Stimulated activated CD8-positive, alpha-beta memory T cell treated with anti-CD3 and anti-CD28 coated beads, Interleukin-12 subunit alpha, Interleukin-12 subunit beta, amount 100 ng/mL, for 24 hours (primary cell): ENCODE data around the gene SLC25A10.

Experiments used
- DNase-seq: peaks from one replicate; pipeline ENCODE4 v3.0.0-alpha.2; 2020; ENCODE audit errors: extremely low read depth

Gene SLC25A10

DNA sequence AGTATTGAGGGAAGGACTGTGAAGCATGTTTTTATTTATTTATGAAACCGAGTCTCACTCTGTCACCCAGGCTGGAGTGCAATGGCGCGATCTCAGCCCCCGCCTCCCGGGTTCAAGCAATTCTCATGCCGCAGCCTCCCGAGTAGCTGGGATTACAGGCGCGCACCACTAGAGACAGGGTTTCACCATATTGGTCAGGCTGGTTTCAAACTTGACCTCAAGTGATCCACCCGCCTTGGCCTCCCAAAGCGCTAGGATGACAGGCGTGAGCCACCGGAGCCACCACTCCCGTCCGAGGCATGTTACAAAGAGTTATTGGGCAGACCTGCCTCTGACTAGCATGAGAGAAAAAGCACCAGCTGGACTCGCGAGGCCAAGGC lies 5.9 kb upstream of the SLC25A10 start:
- no peak for DNase-seq

DNA sequence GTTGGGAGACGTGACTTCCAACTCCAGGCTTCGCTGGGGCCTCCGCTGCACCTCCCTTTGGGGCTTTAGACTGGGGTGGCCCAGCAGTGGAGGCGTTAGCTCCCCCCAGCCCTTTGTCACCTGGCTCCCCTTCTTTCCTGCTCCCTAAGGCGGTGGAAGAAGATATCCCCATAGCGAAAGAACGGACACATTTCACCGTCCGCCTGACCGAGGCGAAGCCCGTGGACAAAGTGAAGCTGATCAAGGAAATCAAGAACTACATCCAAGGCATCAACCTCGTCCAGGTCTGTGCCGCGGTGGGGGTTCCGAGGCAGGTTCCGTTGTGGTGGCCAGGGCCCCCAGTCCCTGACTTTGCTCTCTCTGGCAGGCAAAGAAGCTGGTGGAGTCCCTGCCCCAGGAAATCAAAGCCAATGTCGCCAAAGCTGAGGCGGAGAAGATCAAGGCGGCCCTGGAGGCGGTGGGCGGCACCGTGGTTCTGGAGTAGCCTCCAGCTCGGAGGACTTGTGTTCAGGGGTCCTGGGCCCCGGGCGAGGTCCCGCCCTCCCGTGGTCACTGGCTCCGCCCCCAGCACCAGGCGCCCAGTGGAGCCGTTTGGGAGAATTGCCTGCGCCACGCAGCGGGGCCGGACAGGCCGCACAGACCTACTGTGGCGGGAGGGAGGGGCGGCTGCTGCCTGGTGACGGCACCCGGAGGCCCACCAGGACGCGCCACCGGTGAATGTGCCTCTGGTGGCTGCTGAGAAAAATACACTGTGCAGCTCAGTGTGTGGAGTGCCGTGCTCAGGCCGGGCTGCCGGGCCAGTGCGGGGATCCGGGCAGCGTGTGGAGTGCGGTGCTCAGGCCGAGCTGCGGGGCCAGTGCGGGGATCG lies 5.1 kb upstream of the SLC25A10 start:
- DNase-seq, result no peak

DNA sequence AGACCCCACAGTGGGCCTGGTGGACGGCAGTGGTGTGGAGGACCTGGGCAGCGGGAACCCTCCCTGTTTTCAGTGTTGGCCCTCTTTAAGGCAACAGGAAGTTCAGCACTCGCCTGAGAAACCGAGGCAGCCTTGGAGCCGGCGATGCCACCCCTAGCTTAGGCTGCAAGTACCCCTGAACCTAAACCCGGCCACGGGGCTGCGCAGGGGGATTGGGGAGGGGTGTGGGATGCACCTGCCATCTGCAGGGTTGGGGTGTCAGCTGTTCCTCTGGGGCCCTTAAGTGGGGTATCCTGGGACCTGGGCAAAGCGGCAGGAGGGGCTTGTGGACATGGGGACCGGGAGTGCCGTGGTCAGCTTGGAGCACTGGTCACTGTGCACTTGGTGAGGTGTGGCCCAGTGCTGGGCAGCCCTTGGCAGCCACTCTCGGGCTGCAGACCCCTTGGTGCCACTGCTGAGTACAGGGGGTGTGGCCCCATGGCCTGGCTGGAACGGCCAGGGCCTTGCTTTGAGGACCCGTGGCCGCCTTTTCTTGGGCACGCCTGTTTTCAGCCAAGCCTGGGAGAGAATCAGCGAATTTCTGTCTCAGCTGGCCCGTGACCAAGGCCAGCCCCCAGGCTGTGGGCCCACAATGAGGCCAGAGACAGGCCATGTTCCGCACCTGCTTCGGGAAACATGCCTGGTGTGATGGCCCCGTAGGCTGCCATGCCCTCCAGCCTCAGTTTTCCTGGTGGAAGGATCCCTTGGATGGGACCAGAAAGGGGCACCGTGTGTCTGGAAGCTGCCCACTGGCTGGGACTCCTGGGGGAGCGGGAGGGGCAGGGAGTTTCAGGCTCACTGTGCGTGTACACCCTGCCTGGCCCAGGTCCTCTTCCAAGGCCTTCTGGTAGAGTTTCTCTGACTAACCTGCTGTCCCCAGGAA lies 4.1 kb upstream of the SLC25A10 start:
- no peak for DNase-seq

DNA sequence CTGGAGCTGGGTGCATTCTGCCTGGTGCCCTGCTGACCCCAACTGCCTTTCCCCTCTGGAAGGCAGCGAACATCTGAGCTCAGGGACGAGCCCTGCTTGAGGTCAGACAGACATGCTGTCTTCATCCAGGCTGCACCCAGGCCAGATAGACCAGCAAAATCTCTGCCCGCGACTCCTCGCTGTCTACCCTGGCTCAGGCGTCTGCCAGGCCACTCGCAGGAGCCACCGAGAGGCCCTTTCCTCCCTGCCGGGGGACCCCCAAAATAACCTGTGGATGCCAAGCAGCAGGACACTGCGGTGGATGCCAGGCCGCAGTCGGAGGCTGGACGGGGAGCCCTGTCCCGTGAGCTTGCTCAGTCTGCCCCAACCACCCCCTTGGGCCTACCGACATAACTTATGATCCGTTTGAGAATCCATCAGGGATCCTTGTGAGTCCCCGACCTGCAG lies 3.3 kb upstream of the SLC25A10 start:
- DNase-seq, result no peak

DNA sequence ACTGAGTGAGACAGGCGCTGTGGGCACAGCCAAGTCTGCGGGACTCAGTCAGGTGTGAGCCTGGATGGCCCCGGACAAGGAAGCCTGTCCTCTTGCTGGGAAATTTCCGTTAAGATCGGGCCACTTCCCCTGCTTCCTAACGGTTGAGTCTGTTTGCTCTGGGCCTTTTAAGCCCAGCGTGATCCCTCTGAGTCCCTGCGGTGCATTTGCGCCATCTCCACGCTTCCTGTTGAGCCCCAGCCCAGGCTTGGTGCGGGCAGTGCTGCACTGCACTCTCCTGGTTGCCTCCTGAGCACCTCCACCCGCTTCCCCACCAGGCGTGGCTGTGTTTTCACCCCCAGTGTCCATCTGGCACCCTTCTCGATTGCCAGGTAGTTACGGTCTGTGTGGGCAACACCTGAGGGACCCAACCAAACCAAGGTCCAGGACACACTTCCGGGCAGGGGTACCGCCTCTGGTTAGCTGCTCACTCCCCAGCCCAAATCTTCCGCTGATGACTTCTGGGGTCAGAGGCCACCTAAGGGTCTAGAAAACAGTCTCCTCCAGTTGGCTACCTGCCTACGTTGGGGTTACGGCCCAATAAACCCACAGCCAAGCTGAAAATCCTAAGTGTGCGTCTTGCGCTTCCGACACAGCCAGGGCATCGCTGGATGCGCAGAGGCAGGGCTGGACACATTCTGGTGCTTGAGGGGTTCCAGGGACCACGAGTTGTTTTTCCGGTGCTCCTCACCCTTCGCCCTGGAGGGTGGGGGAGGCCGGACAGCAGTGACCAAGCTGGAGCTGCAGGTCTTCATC lies 1.4 kb upstream of the SLC25A10 start:
- DNase-seq, result no peak

DNA sequence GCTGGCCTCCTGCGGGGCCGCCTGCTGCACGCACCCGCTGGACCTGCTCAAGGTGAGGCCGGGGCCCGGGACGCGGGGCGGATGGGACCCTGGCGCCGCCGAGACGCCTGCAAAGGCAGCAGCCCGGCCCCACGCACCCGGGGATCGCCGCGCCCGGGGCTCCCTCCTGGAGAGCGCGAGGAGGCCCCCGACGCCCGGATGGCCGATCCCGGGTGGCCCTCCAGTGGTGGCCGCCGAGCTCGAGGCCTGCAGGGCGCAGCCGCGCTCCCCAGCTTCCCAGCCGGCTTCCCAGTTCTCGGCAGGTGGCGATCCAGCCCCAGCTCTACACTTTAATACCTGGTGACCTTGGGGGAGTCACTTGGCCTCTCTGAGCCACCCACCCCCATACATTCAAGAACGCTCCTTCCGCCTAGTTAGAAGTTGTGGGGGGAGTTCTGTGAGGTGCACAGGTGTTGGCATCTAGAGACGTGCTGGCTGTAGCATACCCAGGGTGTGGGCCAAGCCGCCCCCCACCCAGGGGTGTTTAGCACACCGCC lies 452 bp downstream of the SLC25A10 start:
- DNase-seq, result no peak

DNA sequence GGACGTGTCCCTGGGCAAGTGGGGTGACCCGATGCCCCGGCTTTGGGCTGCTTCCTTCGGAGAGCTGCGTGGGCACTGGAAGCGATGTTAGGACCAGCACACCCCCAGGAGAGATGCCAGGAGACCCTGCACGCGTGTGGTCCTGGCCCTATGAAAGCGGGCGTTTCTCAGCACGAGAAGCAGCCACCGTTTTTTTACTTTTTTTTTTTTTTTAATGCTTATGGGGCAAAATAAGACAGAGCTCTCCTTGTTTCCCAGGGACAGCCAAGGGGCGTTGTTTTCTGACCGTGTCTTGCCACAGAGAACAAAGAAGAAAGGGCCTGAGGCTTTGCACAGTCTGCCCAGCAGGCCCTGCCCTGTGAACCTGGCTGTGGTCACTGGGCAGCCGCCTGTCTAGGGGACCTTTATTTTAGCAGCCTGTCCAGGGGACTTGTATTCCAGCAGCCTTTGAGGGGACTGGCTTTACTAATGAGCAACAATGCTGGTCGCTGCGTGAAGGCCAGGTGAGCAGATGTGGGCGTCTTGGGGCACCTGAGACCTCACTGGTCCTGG lies 996 bp downstream of the SLC25A10 start:
- no peak for DNase-seq

DNA sequence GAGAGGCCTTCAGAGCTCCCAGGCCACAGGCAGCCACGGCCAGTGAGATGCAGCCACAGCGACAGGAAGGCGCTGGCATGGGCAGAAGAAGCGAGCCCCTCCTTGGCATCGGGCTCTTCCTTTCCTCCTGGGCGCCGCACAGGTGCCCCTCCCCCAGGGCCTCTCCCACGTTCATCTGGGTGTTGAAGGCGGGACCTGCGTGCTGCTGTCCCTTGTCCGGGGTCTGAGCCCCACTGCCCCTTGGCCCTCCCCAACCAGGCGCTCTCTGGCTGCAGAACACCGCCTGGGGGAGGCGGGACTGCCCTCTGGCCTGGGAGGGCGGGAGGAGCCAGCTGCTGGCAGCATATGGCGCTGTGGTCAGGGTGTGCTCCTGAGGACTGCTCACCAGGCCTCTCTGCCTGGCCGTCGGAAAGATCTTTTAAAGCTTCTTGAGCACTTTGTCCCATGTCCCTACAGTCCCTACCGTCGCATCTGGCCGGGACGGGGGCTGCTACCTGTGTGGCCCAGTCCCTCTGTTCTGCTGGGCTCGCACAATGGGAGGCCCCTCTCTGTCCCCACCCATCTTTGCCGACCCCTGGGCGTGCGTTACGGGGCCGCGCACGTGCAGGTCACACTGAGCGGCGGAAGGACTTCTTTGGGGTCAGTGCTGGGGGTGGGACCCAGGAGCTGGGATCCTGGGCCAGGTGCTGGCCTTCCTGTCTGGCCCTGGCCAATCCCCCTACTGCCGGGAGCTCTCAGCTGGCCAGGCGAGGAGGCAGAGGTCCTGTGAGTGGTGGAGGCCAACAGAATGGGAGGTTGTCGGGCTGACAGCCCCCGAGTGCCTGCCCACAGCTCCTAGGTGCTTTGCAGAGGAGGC lies 1.7 kb downstream of the SLC25A10 start:
- no peak for DNase-seq

DNA sequence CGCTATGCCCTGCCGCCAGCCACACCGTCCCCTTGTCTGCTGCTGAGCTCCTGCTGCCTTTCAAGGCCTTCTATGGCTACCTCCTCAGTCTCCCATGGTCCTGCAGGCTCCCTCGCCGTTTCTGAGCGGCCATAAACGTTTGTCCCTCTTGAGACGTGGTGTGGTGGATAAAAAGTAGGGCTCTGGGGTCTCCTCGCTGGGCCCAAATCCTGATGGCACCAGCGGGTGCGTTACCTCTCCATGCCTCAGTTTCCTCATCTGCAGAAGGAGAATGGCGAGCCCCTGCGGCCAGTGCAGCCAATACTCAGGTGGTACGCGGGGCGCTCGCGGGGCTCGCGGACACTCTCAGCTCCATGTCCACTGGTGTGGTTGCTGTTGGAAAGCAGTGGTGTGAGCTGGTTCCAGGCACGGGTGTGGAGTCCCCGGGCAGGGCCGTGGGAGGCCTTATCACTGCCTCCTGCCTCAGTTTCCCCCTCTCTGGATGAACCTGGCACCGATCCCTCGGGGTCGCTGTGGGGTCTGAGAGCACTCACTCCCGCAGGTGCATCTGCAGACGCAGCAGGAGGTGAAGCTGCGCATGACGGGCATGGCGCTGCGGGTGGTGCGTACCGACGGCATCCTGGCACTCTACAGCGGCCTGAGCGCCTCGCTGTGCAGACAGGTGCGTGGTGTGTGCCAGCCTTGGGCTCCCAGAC lies 2.5 kb downstream of the SLC25A10 start:
- DNase-seq, result no peak

DNA sequence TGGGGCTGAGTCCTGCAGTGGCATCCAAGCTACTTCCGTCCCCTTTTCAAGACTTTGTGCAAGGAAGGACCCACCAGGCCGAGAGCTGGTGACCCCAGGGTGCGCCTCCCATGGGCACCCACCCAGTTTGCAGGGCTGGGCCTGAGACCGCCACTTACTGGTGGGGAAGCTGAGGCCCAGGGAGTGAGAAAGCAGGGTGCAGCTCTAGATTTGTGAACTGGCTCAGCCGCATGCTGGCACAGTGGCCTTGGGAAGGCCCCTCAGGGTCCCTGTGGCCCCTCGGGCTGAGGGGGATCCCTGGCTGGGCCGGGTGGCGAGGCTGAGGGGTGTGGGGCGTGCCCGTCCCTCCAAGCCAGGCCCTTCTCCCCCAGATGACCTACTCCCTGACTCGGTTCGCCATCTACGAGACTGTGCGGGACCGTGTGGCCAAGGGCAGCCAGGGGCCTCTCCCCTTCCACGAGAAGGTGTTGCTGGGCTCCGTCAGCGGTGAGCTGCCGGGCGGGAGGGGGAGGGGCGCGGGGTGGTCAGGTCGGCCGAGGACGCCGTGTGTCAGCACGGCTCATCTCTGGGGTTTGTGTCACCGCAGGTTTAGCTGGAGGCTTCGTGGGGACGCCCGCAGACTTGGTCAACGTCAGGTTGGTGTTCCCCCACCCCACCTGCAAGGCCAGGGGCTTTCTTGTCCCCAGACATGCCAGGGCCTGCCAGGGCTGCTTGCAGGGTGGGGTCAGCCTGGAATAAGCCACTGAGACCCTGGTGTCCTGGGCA lies 3.2 kb downstream of the SLC25A10 start:
- no peak for DNase-seq

DNA sequence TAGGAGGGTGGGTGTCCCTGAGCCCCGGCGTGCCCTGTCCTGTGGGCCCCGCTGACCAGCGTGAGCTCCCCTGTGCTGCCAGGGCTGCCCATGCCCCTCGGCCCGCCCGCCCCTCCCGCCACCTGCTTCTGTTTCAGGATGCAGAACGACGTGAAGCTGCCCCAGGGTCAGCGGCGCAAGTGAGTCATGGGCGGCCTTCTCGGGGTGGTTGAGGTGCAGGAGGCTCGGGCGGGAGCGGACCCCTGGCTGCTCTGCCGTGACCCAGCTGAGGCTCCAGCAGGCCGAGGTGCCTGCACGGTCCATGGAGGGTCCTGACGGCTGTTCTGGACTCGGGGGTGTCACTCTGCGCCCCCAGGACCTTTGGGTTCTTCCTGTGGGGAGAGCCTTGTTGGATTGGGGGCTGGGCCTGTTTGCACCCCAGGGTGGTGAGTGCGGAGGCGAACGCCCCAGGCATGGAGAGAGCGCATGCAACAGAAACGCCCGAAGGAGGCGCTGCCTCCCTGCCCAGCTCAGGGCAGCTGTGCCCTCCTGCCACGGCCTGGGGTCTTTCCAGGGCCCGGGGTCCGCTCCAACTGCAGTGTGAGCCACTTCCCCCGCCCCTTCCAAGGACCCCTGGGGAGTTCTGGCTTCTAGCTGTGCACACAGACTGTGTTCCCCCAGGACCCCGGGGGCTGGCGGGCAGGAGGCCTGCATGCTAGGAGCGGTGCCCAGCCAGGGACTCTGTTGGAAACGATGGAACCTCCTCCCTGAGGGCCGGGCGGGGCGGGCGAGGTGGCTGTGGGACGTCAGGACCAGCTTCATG lies 4.0 kb downstream of the SLC25A10 start:
- no peak for DNase-seq

DNA sequence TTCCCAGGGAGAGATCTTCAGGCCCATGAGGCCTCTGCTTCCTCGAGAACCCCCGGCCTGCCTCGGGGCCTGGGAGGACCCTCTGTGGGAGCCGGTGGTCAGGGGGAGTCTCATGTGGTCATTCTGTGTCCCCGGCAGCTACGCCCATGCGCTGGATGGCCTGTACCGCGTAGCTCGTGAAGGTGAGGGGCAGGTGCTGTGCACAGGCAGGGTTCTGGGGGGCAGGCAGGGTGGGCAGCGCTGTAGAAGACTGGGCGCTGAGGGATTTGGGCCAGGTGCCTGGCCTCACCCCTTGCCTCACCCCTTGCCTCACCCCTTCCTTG lies 4.6 kb downstream of the SLC25A10 start:
- no peak for DNase-seq

DNA sequence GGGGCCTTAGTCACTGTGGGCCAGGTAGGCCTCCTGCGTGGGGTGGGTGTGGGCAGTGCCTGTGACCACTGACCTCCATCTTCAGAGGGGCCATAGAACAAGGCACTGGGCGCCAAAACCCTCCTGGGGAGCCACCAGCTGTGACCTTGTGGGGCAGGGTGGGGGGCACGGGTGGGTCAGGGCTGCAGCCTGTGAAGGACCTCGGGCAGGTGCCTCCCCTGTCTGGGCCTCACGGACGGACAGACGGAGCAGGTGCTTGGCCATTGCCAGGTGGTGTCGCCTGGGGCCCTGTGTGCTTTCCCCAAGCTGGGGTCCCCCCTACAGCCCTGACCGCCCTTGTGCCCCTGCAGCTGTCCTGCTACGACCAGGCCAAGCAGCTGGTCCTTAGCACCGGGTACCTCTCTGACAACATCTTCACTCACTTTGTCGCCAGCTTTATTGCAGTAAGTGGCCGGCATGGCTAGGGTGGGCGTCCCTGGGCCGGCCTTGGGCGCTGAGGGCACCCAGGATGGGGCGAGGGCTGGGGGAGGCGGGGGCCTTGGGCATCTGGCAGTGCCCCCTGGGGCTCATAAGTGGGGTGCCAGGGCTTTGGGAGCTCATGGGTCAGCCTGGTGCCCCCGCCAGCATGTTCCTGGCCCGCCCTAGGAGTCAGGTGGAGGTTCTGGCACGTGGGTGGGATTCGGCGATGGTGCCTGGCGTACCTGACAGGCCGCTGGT lies 5.1 kb downstream of the SLC25A10 start:
- no peak for DNase-seq

DNA sequence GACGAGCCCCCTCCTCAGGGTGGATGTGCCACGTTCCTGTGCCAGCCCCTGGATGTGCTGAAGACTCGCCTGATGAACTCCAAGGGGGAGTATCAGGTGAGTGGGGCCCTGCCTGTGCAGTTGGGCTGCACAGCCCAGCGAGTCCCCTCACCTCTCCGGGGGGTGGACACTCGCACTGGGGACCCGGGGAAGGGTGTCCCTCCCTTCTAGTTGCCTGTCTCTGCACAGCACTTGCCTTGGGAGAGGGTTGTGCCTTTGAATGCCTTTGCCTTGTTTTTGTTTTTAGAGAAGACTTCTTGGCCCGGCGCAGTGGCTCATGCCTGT lies 5.6 kb downstream of the SLC25A10 start:
- no peak for DNase-seq

DNA sequence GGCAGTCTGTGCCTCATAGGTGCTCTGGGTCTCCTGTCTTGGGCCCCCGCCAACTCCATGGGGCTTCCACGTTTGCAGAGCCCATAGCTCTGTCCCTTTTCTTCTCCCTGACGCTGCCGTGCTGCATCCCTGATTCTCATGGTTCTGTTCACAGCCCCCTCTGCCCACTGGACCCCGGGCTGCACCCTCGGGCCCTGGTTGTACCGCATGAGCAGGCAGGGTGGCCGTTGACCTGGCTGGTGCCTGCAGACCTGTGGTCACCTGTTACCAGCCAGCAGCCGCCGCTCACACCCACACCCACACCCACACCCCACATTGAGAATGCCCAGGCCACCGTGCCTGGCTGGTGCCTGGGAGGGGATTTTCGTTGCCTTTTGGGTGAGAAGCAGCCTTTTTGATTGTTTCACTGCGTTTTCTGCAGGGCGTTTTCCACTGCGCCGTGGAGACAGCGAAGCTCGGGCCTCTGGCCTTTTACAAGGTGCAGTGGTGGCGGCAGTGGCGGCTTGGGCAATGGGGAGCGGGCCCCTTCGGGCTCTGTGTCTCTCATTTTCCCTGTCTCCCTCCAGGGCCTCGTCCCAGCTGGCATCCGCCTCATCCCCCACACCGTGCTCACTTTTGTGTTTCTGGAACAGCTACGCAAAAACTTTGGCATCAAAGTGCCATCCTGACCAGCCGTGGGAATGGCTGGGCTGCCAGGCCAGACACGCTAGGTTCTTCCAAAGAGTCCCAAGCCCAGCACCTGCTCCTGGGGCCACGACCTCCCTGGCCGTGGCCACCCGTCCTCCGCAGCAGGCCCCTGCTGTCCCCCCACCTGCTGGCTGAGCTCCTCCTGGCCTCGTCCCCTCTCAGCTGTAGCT lies 7.6 kb downstream of the SLC25A10 start:
- DNase-seq, result no peak

DNA sequence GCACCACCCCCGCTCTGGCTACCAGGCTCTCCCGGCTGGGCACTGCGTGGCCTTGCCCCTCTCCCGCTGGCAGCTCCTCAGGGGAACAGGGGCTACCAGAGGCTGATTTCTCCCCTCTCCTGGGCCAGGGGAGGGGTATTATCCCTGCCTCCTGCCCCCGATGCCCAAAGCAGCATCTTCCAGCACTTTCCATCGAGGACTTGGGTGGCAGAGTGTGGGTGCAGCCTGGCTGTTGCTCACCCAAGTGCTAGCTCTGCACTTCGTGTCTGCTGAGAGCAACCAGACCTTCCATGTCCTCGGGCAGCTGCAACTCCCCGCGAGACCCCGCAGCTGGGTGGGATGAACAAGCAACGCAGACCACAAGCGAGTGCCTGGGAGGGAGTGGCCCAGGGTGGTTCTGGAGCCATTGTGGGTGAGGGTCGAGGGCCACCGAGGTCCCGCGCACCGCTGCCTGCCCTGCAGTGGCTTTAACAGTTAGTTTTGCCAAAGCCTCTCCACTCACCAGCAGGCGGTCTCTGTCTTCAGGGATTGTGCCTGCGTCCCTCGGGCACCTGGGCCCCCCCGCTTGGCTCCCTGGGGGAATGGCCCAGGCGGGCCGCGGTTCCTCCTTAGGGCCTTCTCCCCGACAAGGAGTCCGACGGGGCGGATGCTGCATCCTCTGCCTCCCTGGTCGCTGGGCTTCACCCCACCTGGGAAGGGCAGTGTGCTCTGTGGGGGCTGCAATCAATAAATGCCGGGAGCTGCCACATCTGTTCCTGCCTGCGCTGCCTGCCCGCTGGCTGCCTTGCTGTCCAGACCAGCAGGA lies 8.4 kb downstream of the SLC25A10 start:
- DNase-seq, result no peak
